ENCODE results near the gene BRSK1. TPM values are rescaled to one million over a fixed set of nuclear protein-coding genes. Genes with fewer than 3 reads are reported as not detected.

Gene BRSK1
- polyA plus RNA-seq (ENCODE audit: insufficient read length in 4 of 4) = 10 to 100 TPM; 14.4 to 21.4 (median 15.9) TPM

DNA sequence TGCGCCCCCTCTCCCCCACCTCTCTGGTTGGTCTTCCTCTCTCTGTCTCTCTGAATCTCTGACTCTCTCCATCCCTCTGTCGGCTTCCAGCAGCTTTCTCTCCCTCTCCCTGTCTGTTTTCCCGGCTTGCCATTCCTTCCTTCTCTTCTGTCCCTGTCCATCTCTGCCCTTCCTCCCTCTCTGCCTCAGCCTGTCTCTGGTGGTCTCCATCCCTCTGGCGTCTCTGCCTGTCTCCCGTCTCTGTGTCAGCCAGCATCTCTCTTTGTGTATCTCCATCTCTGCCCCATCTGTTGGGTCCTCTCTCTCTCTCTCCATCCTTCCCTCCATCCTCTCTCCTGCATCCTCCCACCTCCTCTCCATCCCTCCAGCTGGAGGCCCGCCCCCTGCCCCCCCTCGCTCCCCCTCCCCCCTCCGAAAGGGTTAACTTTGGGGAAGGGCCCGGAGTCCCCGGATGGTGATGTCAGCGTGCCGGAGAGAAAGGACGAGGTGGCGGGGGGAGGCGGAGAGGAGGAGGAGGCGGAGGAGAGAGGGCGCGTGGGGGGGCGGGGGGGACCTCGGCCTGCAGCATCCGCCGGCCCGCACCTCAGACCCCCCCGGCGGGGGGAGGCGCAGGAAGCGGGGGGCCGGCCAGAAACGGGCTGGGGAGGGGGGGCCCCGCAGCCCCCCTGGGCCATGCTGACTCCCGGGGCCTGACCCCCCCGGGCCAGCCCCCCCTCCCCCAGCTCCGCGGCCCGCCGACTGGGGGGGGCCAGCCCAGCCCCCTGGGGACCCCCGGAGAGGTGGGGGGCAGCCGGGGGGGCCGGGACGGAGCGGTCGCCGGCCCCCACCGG, at the start of gene BRSK1:
BRSK1 (plus strand) TSS at position 450 of the 830 bp plus-strand sequence. CDS start 446 bp downstream, outside the sequence.
- DNase-seq (ENCODE audit: low read depth in 4 of 4, low spot score in 2 of 4) = peak in 1 of 4 donors; percentile 57

GRCh38 chr19:55238030-55238429, 45.8 kb upstream of the BRSK1 start:
- no peak for DNase-seq (ENCODE audit: low read depth in 4 of 4, low spot score in 2 of 4)

DNA sequence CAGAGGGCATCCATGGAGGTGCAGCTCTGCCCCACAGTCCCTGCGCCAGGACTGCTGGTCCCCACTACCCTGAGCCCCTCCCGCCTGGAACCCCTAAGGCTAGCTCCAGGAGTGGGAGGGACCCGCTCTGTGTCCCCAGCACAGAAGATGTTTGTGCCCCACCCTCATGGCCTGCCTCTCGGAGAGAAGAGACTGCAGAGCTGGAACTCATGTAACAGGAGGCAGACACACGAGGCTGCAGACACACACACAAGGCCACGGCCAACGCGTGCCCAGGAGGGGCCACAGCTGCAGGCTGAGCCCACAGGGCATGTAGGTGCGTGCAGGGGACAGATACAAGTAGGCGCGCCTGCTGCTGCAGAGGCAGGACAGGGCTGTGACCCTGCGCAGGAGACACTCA, 44.8 kb upstream of the BRSK1 start:
- DNase-seq (ENCODE audit: low read depth in 4 of 4, low spot score in 2 of 4) = no peak

GRCh38 chr19:55240713-55241020, 43.1 kb upstream of the BRSK1 start:
- no peak for DNase-seq (ENCODE audit: low read depth in 4 of 4, low spot score in 2 of 4)

GRCh38 chr19:55241143-55241934, 42.5 kb upstream of the BRSK1 start:
- DNase-seq (ENCODE audit: low read depth in 4 of 4, low spot score in 2 of 4) = no peak

DNA sequence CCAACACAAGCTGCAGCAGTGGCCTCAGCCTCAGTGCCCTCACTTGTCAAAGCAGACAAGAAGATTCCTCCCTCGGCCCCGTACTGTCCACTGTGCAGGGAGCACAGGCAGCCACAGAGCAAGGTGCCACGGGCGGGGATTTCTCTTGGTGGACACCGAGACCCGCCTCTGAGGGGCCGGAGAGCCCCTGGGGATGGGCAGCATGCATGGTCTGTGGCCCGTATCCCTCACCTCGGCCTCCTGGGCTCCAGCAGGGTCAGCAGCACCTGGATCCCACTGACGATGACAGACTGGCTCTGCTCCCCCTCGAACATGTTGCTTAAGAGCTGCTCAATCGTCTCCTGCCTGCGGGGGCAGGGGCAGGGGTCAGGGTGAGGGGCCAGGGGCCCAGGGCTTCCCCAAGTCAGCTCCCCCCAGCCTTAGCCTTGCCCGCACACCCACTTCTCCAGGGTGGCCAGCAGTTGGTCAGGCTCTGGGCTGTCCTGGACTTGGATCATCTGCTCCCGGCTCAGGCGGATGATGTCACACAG, 41.8 kb upstream of the BRSK1 start:
- no peak for DNase-seq (ENCODE audit: low read depth in 4 of 4, low spot score in 2 of 4)

- no peak for DNase-seq (ENCODE audit: low read depth in 4 of 4, low spot score in 2 of 4)
These were observed 41.3 kb upstream of the BRSK1 start for GRCh38 chr19:55242517-55242916.

GRCh38 chr19:55244004-55244680, 39.7 kb upstream of the BRSK1 start:
- no peak for DNase-seq (ENCODE audit: low read depth in 4 of 4, low spot score in 2 of 4)

GRCh38 chr19:55245236-55245904, 38.4 kb upstream of the BRSK1 start:
- no peak for DNase-seq (ENCODE audit: low read depth in 4 of 4, low spot score in 2 of 4)

GRCh38 chr19:55246462-55247451, 37.0 kb upstream of the BRSK1 start:
- DNase-seq (ENCODE audit: low read depth in 4 of 4, low spot score in 2 of 4) = no peak

DNA sequence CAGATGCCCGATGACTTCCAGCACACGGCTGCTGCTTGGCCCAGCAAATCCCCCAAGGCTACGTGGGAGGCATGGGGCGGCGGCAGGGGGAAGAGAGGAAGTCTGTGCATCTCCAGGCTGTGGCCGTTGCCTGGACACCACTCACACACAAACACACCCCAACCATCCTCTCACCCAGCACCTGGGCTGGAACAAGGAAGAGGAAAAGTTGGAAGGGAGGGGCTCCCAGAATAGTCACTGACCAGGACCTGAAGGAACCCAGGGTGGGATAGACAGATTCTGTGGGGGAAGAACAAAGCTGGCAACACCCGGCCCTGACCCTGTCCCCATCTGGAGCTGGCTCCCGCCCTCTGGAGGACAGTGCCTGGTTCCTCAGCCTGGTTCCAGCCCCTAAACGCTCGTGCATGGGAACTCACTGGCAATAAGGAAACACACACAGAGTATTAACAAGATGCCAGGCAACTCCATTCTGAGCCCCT, 36.1 kb upstream of the BRSK1 start:
- no peak for DNase-seq (ENCODE audit: low read depth in 4 of 4, low spot score in 2 of 4)

DNA sequence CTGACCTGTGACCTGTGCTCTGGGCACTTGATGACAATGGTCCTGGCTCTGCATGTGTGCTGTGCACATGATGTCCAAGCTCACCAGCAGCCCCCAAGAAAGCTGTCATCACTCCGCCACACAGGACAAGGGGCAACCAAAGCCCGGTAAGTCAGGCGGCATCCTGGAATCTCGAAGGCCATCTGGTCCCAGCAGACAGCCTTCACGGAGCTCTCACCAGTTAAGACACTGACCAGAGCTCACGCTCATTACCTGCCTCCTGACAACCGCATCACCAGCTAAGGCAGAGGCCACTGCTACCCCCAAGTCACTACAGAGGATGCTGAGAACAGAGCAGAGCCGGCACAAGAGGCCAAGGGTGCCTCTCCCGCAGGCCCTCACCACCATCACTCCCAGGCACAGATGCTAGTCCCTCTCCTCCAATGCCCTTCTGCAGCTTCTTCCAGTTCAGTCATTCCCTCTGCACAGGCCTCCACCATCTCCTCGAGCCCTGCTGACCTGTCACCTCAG, 35.6 kb upstream of the BRSK1 start:
- no peak for DNase-seq (ENCODE audit: low read depth in 4 of 4, low spot score in 2 of 4)

- DNase-seq (ENCODE audit: low read depth in 4 of 4, low spot score in 2 of 4) = no peak
These were observed 35.1 kb upstream of the BRSK1 start for GRCh38 chr19:55248704-55249103.

DNA sequence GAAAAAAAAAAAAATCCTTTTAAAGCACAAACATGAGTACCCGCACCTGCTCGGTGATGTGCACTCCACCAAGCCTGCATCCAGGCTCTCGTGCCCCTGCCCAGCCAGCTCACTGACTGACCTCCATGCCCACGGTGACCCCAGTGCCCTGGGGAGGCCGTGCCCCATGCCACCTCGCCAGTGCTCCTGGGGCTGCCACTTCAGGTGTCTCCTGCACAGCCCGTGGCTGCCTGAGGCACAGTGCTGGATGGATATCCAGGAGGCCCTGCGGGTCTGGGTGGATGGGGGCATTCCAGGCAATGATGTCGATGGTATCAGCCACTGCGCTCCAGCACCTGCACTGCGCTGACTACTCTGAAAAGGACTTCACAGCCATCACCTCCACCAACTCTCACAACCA, 34.0 kb upstream of the BRSK1 start:
- DNase-seq (ENCODE audit: low read depth in 4 of 4, low spot score in 2 of 4) = no peak

- no peak for DNase-seq (ENCODE audit: low read depth in 4 of 4, low spot score in 2 of 4)
These were observed 33.3 kb upstream of the BRSK1 start for GRCh38 chr19:55250262-55251036.

GRCh38 chr19:55251341-55252081, 32.3 kb upstream of the BRSK1 start:
- no peak for DNase-seq (ENCODE audit: low read depth in 4 of 4, low spot score in 2 of 4)
